Activated CD4-positive, CD25-positive, alpha-beta regulatory T cell treated with anti-CD3 and anti-CD28 coated beads, Interleukin-2, amount 50 U/mL, for 72 hours (primary cell): ENCODE results near the gene MYO1H.

Experiments
- DNase-seq: peaks from one replicate; pipeline ENCODE4 v3.0.0; 2021

Gene MYO1H

GRCh38 chr12:109496306-109496705 is 148.6 kb downstream of the MYO1H start:
- DNase-seq, result no peak

- DNase-seq, result no peak
Observed at GRCh38 chr12:109497675-109498074, 150.0 kb downstream of the MYO1H start.
